ENCODE measurements around the gene SIAH1.
"Not testable (repeated sequence)": the region's sequence is repeated elsewhere in the genome, so short reads cannot be mapped to it uniquely, and the experiment has no call there.

Gene SIAH1

DNA sequence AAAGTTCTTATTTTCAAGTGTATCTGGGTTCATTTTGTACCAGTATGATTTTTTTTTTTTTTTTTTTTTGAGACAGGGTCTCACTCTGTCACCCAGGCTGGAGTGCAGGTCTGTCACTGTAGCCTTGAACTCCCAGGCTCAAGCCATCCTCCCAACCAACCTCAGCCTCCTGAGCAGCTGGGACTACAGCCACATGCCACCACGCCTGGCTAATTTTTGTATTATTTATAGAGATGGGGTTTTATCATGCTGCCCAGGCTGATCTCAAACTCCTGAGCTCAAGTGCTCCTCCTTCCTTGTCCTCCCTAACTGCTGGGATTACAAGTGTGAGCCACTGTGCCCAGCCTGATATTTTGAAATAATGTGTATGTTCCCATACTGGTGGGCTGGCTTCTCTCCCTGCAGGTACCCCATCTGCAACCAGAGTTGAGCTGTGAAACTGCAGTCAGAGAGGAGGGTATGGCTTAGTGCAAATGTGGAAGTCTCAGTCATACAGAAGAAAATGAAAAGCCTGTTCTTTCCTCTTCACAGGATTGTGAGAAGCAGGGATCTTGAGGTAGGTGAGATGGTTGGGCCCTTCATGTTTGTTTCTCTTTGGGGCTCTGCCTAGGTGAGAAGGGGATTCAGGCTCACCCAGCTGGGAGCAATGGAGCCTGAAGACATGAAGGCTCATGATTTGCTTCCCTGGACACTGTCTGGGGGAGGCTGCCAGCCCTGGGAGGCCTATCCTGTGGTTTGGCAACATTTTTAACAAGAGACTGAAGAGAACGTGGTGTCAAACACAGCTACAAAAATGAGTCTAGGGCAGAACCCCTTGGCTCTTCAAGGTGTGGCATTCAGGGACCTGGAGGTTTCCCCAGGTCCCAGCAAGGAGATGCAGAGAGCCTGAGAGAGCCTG is 41.3 kb upstream of the SIAH1 start:
- DNase-seq (ENCODE audit: low read depth), result peak; percentile 11
- no peak overlapping the region for H3K4me3 ChIP-seq (ENCODE audit: low read depth, low read length)
- TF ChIP-seq, protein P1, sequence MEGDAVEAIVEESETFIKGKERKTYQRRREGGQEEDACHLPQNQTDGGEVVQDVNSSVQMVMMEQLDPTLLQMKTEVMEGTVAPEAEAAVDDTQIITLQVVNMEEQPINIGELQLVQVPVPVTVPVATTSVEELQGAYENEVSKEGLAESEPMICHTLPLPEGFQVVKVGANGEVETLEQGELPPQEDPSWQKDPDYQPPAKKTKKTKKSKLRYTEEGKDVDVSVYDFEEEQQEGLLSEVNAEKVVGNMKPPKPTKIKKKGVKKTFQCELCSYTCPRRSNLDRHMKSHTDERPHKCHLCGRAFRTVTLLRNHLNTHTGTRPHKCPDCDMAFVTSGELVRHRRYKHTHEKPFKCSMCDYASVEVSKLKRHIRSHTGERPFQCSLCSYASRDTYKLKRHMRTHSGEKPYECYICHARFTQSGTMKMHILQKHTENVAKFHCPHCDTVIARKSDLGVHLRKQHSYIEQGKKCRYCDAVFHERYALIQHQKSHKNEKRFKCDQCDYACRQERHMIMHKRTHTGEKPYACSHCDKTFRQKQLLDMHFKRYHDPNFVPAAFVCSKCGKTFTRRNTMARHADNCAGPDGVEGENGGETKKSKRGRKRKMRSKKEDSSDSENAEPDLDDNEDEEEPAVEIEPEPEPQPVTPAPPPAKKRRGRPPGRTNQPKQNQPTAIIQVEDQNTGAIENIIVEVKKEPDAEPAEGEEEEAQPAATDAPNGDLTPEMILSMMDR (IDR thresholded peaks at IDR 0.05; ENCODE audit: insufficient read depth, low read depth, low read length, missing control alignments), result no peak

DNA sequence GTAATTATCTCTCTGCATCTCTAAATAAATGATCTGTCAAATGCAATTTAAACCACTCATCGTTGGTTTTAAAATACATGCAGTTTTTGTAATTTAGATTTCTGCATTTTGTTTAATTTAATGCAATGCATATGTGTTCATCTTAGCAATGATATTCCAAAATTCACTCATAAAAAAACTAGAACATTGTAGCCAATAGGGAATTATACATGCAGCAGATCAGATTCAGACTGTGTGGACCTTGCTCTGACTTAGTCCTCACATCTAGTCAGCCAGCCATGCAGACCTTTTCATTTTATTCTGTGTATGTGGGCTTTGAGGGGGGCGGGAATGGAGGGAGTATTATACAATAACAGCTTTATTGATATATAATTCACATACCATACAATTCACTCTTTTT is 37.3 kb upstream of the SIAH1 start:
- no peak overlapping the region for H3K4me3 ChIP-seq (ENCODE audit: low read depth, low read length)
- DNase-seq (ENCODE audit: low read depth), result no peak
- TF ChIP-seq, protein P1 (IDR thresholded peaks at IDR 0.05; ENCODE audit: insufficient read depth, low read depth, low read length, missing control alignments), result no peak

DNA sequence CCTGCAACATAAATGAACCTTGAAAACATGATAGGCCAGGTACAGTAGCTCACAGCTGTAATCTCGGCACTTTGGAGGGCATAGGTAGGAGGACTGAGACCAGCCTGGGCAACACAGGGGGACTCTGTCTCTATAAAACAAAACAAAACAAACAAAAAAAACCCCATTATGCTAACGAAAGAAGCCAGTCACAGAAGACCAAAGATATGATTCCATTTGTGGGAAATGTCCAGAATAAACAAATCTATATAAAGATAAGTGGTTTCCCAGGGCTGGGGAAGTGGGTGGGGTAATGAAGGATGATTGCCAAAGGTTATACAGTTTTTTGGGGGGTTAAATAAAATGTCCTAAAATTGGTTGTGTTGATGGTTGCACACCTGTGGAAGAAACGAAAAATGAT is 36.5 kb upstream of the SIAH1 start:
- no peak for DNase-seq (ENCODE audit: low read depth)
- TF ChIP-seq, protein P1 (IDR thresholded peaks at IDR 0.05; ENCODE audit: insufficient read depth, low read depth, low read length, missing control alignments), result no peak
- no peak overlapping the region for H3K4me3 ChIP-seq (ENCODE audit: low read depth, low read length)

DNA sequence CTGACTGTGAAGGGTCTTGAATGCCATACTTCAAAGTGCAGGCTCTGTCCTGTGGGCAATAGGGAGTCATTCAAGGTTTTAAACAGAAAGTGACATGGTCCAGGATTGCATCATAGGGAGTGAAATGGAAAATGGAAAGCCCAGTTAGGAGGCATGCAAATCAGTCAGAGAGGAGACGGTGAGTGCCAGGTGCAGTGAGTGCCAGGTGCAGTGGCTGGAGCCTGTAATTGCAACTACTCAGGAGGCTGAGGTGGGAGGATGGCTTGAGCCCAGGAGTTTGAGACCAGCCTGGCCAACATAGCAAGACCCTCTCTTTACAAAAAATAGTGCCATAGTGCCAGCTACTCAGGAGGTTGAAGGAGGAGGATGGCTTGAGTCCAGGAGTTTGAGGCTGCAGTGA is 35.2 kb upstream of the SIAH1 start:
- TF ChIP-seq, protein P1 (IDR thresholded peaks at IDR 0.05; ENCODE audit: insufficient read depth, low read depth, low read length, missing control alignments), result no peak
- DNase-seq (ENCODE audit: low read depth), result peak; percentile 18
- no peak overlapping the region for H3K4me3 ChIP-seq (ENCODE audit: low read depth, low read length)

DNA sequence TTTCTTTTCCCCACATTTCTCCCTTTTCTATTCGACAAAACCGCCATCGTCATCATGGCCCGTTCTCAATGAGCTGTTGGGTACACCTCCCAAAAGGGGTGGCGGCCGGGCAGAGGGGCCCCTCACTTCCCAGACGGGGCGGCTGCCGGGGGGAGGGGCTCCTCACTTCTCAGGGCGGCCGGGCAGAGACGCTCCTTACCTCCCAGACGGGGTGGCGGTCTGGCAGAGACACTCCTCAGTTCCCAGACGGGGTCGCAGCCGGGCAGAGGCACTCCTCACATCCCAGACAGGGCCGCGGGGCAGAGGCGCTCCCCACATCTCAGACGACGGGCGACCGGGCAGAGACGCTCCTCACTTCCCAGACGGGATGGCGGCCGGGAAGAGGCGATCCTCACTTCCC is 31.4 kb upstream of the SIAH1 start:
- DNase-seq (ENCODE audit: low read depth); H3K4me3 ChIP-seq (ENCODE audit: low read depth, low read length): not testable (repeated sequence)

DNA sequence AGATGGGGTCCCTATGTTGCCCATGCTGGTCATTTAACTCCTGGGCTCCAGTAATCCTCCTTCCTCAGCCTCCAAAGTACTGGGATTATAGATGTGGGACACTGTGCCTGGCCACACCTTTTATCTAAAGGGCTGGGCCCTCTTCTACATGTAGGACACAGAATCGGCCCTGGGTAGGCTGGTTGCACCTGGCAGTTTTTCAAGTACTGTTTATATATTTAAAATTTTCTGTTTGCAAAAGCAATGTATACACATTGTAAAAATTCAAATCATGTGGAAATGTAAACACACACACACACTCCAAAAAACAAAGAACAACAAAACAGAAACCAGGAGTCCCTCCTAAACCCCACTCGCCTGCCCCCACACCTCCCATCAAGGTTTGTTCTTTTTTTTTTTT is 28.1 kb upstream of the SIAH1 start:
- DNase-seq (ENCODE audit: low read depth), result no peak
- H3K4me3 ChIP-seq (ENCODE audit: low read depth, low read length), result no peak overlapping the region
- TF ChIP-seq, protein P1 (IDR thresholded peaks at IDR 0.05; ENCODE audit: insufficient read depth, low read depth, low read length, missing control alignments), result no peak

DNA sequence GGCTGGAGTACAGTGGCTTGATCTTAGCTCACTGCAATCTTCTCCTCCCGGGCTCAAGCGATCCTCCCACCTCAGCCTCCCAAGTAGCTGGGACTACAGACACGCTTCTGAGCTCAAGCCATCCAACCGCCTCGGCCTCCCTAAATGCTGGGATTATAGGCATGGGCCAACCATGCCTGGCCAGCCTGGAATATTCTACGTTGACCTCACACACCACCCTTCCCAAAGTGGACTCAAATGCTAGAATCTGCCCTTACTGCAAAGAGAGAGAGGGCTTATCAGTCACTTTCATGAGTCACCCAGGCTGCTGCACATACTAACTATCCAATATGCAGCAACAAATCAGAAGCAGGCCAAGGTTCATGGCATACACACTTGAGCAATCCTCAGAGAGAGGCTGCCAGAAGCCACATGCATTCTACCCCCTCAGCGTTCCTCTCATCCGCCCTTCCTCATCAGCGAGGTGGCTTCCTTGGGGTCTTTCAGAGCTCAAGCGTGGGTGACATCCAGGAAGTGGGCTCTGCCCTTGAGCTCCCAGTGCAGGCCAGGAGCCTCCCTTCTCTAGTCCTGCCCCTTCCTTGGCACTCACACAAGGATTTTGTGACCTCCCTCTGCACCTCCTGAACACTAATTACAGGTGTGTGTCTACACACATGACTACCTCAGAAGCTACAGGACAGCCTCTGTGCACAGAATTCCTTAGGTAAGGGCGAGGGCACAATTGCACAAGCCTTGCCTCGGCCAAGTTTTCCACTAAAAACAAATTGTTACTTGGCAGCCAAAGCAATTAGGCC is 24.8 kb upstream of the SIAH1 start:
- no peak overlapping the region for H3K4me3 ChIP-seq (ENCODE audit: low read depth, low read length)
- TF ChIP-seq, protein P1 (IDR thresholded peaks at IDR 0.05; ENCODE audit: insufficient read depth, low read depth, low read length, missing control alignments), result no peak
- no peak for DNase-seq (ENCODE audit: low read depth)

Measured in GM12865 (cell line).